ENCODE data around the gene CADPS2. TPM values are rescaled to one million over a fixed set of nuclear protein-coding genes. Genes with fewer than 3 reads are reported as not detected.
"Not testable (repeated sequence)": the region's sequence is repeated elsewhere in the genome, so short reads cannot be mapped to it uniquely, and the experiment has no call there.

CADPS2 gene
- total RNA-seq, 1 experiment from 2014 or later, result 16.6 TPM

- no peaks in the 10 kb centered on the region for H3K4me1 ChIP-seq (replicated peaks)
- H3K27ac ChIP-seq, result no peak overlapping the region
- H3K9me3 ChIP-seq (replicated peaks), result no peaks in the 10 kb centered on the region
- H3K36me3 ChIP-seq, result no peaks in the 10 kb centered on the region
- H3K4me3 ChIP-seq, result no peak overlapping the region
- DNase-seq (ENCODE audit: low read depth in 1 of 2, low spot score in 2 of 2), result no peak
- H3K27me3 ChIP-seq (replicated peaks), result no peaks in the 10 kb centered on the region
These were observed 41.9 kb downstream of the CADPS2 start for GRCh38 chr7:122844191-122844988.

- Histone ChIP-seq H3K9me3 (replicated peaks) (no peaks in the 10 kb centered on the region), H3K27ac (no peak overlapping the region), H3K27me3 (replicated peaks) (no peaks in the 10 kb centered on the region), H3K4me3 (no peak overlapping the region), H3K4me1 (replicated peaks) (no peaks in the 10 kb centered on the region), H3K36me3 (no peaks in the 10 kb centered on the region)
- no peak for DNase-seq (ENCODE audit: low read depth in 1 of 2, low spot score in 2 of 2)
These were observed 43.3 kb downstream of the CADPS2 start for GRCh38 chr7:122842971-122843370.

- H3K4me1 ChIP-seq (replicated peaks); H3K9me3 ChIP-seq (replicated peaks); H3K27ac ChIP-seq; H3K4me3 ChIP-seq; H3K36me3 ChIP-seq; DNase-seq (ENCODE audit: low read depth in 1 of 2, low spot score in 2 of 2); H3K27me3 ChIP-seq (replicated peaks): not testable (repeated sequence)
These were observed 50.0 kb downstream of the CADPS2 start for GRCh38 chr7:122836286-122836685.

- not testable (repeated sequence) for H3K4me3 ChIP-seq; H3K9me3 ChIP-seq (replicated peaks); H3K27ac ChIP-seq; H3K27me3 ChIP-seq (replicated peaks); H3K4me1 ChIP-seq (replicated peaks); DNase-seq (ENCODE audit: low read depth in 1 of 2, low spot score in 2 of 2); H3K36me3 ChIP-seq
These were observed 51.7 kb downstream of the CADPS2 start for GRCh38 chr7:122834571-122834942.

- H3K27ac ChIP-seq, result no peak overlapping the region
- H3K9me3 ChIP-seq (replicated peaks), result no peaks in the 10 kb centered on the region
- H3K4me3 ChIP-seq, result no peak overlapping the region
- DNase-seq (ENCODE audit: low read depth in 1 of 2, low spot score in 2 of 2), result no peak
- H3K4me1 ChIP-seq (replicated peaks), result no peaks in the 10 kb centered on the region
- H3K36me3 ChIP-seq, result no peaks in the 10 kb centered on the region
- H3K27me3 ChIP-seq (replicated peaks), result no peaks in the 10 kb centered on the region
These were observed 52.2 kb downstream of the CADPS2 start for GRCh38 chr7:122833888-122834570.

GRCh38 chr7:122831436-122831835 lies 54.8 kb downstream of the CADPS2 start:
- no peak for DNase-seq (ENCODE audit: low read depth in 1 of 2, low spot score in 2 of 2)
- no peaks in the 10 kb centered on the region for H3K36me3 ChIP-seq

GRCh38 chr7:122829962-122830361 lies 56.3 kb downstream of the CADPS2 start:
- Histone ChIP-seq H3K36me3 (no peaks in the 10 kb centered on the region), H3K27ac (no peak overlapping the region), H3K4me3 (no peak overlapping the region), H3K4me1 (replicated peaks) (no peaks in the 10 kb centered on the region), H3K9me3 (replicated peaks) (no peaks in the 10 kb centered on the region), H3K27me3 (replicated peaks) (no peaks in the 10 kb centered on the region)
- no peak for DNase-seq (ENCODE audit: low read depth in 1 of 2, low spot score in 2 of 2)

More at GRCh38 chr7:122831436-122831835, 54.8 kb downstream of the CADPS2 start:
- Histone ChIP-seq H3K27me3 (replicated peaks) (no peaks in the 10 kb centered on the region), H3K4me3 (no peak overlapping the region), H3K4me1 (replicated peaks) (no peaks in the 10 kb centered on the region), H3K27ac (no peak overlapping the region), H3K9me3 (replicated peaks) (no peaks in the 10 kb centered on the region)

GRCh38 chr7:122827763-122828162 lies 58.5 kb downstream of the CADPS2 start:
- no peaks in the 10 kb centered on the region for H3K4me1 ChIP-seq (replicated peaks)
- H3K9me3 ChIP-seq (replicated peaks), result no peaks in the 10 kb centered on the region

GRCh38 chr7:122813845-122814244 lies 72.4 kb downstream of the CADPS2 start:
- H3K4me3 ChIP-seq, result no peak overlapping the region
- DNase-seq (ENCODE audit: low read depth in 1 of 2, low spot score in 2 of 2), result no peak
- no peaks in the 10 kb centered on the region for H3K36me3 ChIP-seq
- peaks cover 7% of the 10 kb centered on the region; the same call in 1 of the 2 replicates for H3K4me1 ChIP-seq (replicated peaks)
- no peaks in the 10 kb centered on the region; the same call in 1 of the 2 replicates for H3K9me3 ChIP-seq (replicated peaks)
- no peak overlapping the region for H3K27ac ChIP-seq
- H3K27me3 ChIP-seq (replicated peaks), result no peaks in the 10 kb centered on the region

More at GRCh38 chr7:122827763-122828162, 58.5 kb downstream of the CADPS2 start:
- no peaks in the 10 kb centered on the region for H3K27me3 ChIP-seq (replicated peaks)
- no peak overlapping the region for H3K27ac ChIP-seq
- H3K4me3 ChIP-seq, result no peak overlapping the region
- no peaks in the 10 kb centered on the region for H3K36me3 ChIP-seq
- no peak for DNase-seq (ENCODE audit: low read depth in 1 of 2, low spot score in 2 of 2)

- Histone ChIP-seq H3K27me3 (replicated peaks) (no peaks in the 10 kb centered on the region), H3K9me3 (replicated peaks) (no peaks in the 10 kb centered on the region), H3K36me3 (no peaks in the 10 kb centered on the region), H3K4me1 (replicated peaks) (no peaks in the 10 kb centered on the region), H3K4me3 (no peak overlapping the region), H3K27ac (no peak overlapping the region)
- no peak for DNase-seq (ENCODE audit: low read depth in 1 of 2, low spot score in 2 of 2)
These were observed 82.4 kb downstream of the CADPS2 start for GRCh38 chr7:122803851-122804250.

GRCh38 chr7:122803323-122803722 lies 82.9 kb downstream of the CADPS2 start:
- Histone ChIP-seq H3K27ac (no peak overlapping the region), H3K4me3 (no peak overlapping the region), H3K27me3 (replicated peaks) (no peaks in the 10 kb centered on the region), H3K4me1 (replicated peaks) (no peaks in the 10 kb centered on the region), H3K36me3 (no peaks in the 10 kb centered on the region), H3K9me3 (replicated peaks) (no peaks in the 10 kb centered on the region)
- DNase-seq (ENCODE audit: low read depth in 1 of 2, low spot score in 2 of 2), result peak in 1 of 2 experiments; percentile 12

- no peak for DNase-seq (ENCODE audit: low read depth in 1 of 2, low spot score in 2 of 2)
- H3K27ac ChIP-seq, result no peak overlapping the region
- no peaks in the 10 kb centered on the region for H3K9me3 ChIP-seq (replicated peaks)
- H3K4me1 ChIP-seq (replicated peaks), result no peaks in the 10 kb centered on the region
- H3K4me3 ChIP-seq, result no peak overlapping the region
- no peaks in the 10 kb centered on the region for H3K27me3 ChIP-seq (replicated peaks)
- no peaks in the 10 kb centered on the region for H3K36me3 ChIP-seq
These were observed 83.9 kb downstream of the CADPS2 start for GRCh38 chr7:122802301-122802751.

- H3K9me3 ChIP-seq (replicated peaks), result no peaks in the 10 kb centered on the region
- no peaks in the 10 kb centered on the region for H3K27me3 ChIP-seq (replicated peaks)
- no peak for DNase-seq (ENCODE audit: low read depth in 1 of 2, low spot score in 2 of 2)
- no peaks in the 10 kb centered on the region for H3K4me1 ChIP-seq (replicated peaks)
- no peak overlapping the region for H3K27ac ChIP-seq
- no peak overlapping the region for H3K4me3 ChIP-seq
- H3K36me3 ChIP-seq, result no peaks in the 10 kb centered on the region
These were observed 94.2 kb downstream of the CADPS2 start for GRCh38 chr7:122791959-122792545.

- Histone ChIP-seq H3K9me3 (replicated peaks) (no peaks in the 10 kb centered on the region), H3K36me3 (no peaks in the 10 kb centered on the region), H3K27ac (no peak overlapping the region), H3K4me1 (replicated peaks) (no peaks in the 10 kb centered on the region), H3K4me3 (no peak overlapping the region), H3K27me3 (replicated peaks) (no peaks in the 10 kb centered on the region)
- DNase-seq (ENCODE audit: low read depth in 1 of 2, low spot score in 2 of 2), result no peak
These were observed 95.7 kb downstream of the CADPS2 start for GRCh38 chr7:122790591-122790990.

Data from SJSA1 (cell line).